ENCODE data around the gene CDHR1.

The CDHR1 gene

DNA sequence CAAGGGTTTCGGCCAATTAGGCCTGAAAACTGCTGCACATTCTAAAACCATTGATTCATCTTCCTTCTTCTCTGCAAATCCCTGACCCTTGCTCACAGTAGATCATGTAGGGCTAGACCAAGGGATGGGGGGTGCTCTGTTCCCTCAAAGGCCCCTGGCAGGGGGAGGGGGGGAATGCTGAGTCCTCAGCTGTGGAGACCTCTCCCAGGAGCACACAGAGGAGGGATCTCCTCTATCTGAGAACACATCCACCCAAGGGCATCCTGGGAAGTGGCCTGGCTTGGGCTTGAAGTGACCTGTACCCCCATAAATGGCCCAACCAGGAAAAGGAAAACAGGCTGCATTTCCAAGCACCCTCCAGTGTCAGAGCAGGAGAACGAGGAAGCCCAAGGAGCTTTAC is 1.0 kb upstream of the CDHR1 start:
- Histone ChIP-seq H3K27ac (ENCODE audit: low read length) (no peak overlapping the region), H3K4me2 (ENCODE audit: low read length) (no peak overlapping the region), H4K20me1 (ENCODE audit: insufficient read depth, low read length) (no peaks in the 10 kb centered on the region), H3K4me3 (ENCODE audit: low read length) (no peak overlapping the region), H3K9me3 (ENCODE audit: insufficient read depth, low read length) (no peaks in the 10 kb centered on the region), H3K9ac (ENCODE audit: low read length) (no peak overlapping the region), H2AFZ (ENCODE audit: low read depth, low read length) (no peak overlapping the region), H3K27me3 (ENCODE audit: low read depth, low read length) (no peaks in the 10 kb centered on the region), H3K36me3 (replicated peaks; ENCODE audit: low read depth, low read length) (no peaks in the 10 kb centered on the region), H3K4me1 (ENCODE audit: low read length) (peaks cover 4% of the 10 kb centered on the region; the same call in 1 of the 2 replicates), H3K79me2 (ENCODE audit: low read length) (no peaks in the 10 kb centered on the region)
- TF ChIP-seq, protein P1, sequence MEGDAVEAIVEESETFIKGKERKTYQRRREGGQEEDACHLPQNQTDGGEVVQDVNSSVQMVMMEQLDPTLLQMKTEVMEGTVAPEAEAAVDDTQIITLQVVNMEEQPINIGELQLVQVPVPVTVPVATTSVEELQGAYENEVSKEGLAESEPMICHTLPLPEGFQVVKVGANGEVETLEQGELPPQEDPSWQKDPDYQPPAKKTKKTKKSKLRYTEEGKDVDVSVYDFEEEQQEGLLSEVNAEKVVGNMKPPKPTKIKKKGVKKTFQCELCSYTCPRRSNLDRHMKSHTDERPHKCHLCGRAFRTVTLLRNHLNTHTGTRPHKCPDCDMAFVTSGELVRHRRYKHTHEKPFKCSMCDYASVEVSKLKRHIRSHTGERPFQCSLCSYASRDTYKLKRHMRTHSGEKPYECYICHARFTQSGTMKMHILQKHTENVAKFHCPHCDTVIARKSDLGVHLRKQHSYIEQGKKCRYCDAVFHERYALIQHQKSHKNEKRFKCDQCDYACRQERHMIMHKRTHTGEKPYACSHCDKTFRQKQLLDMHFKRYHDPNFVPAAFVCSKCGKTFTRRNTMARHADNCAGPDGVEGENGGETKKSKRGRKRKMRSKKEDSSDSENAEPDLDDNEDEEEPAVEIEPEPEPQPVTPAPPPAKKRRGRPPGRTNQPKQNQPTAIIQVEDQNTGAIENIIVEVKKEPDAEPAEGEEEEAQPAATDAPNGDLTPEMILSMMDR (IDR thresholded peaks at IDR 0.05; ENCODE audit: low read depth, low read length), result no peak
- no peak for TF ChIP-seq EZH2phosphoT487 (IDR thresholded peaks at IDR 0.05; ENCODE audit: low read depth)

DNA sequence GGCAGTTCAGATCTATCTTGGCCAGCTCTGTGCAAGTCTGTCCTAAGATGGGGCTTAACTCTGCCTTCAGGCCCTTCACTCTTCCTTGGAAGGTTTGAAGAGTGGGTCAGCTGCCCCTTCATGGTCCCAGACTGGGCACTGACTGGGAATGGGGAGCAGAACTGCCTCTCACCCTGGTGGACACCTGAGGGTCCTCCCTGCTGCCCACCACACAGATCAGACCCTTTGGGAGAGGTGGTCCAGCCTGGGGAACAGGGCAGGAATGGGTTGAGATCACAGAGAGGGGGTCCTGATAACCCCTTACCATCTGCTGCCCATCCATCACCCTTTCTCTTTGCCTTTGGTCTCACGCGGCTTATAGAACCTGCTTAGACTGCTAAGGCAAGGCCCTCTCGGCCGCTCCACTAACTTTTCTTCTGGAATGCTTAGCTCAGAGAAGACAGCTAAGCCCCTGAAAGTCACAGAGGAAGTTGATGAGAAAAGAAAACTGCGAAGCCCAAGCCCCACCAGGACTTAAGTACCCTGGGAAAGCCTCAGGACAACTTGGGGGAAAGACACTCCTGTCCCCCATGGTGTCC is 402 bp upstream of the CDHR1 start:
- Histone ChIP-seq H3K27me3 (ENCODE audit: low read depth, low read length) (no peaks in the 10 kb centered on the region), H4K20me1 (ENCODE audit: insufficient read depth, low read length) (no peaks in the 10 kb centered on the region), H2AFZ (ENCODE audit: low read depth, low read length) (no peak overlapping the region), H3K9ac (ENCODE audit: low read length) (no peak overlapping the region), H3K4me3 (ENCODE audit: low read length) (peak overlapping the region; percentile 57), H3K9me3 (ENCODE audit: insufficient read depth, low read length) (no peaks in the 10 kb centered on the region), H3K27ac (ENCODE audit: low read length) (no peak overlapping the region), H3K36me3 (replicated peaks; ENCODE audit: low read depth, low read length) (no peaks in the 10 kb centered on the region), H3K4me2 (ENCODE audit: low read length) (peak overlapping the region; percentile 56), H3K4me1 (ENCODE audit: low read length) (peaks cover 4% of the 10 kb centered on the region; the same call in 1 of the 2 replicates), H3K79me2 (ENCODE audit: low read length) (no peaks in the 10 kb centered on the region)
- TF ChIP-seq, protein P1 (IDR thresholded peaks at IDR 0.05; ENCODE audit: low read depth, low read length), result no peak
- TF ChIP-seq EZH2phosphoT487 (IDR thresholded peaks at IDR 0.05; ENCODE audit: low read depth), result no peak

DNA sequence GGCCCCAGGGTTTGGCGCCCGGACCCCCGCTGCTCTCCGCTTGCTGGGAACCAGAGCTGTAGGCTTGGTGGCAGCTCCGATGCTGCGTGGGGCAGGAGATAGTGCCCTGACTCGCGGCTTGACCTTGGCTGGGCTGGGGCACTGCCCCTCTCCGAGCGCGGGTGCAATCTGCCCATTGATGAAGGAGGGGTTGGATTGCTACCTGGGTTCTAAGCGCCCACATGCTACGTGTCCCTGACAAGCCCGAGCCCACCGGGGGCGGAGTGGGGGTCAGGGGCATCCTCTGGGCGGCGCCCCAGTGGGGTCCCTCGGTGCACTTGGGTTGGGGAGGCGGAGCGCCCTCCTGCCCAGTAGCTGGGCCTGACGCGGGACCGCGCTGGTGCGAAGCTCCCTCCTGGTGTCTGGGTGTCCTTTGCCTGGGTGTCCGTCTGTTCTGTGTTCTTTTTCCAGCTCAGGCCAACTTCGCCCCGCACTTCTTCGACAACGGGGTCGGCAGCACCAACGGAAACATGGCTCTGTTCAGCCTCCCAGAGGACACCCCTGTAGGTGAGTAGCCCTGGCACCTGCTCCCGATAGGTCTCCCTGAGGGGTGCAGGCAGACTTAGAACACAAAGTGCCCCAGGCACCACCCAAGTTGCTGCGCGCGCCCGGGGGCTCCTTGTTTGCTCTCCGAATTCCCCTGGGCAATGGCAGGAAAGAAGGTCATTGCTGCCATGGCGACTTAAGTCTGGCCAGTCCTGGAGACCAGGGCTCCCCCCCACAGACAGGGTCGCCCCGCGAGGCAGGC is 900 bp downstream of the CDHR1 start:
- H4K20me1 ChIP-seq (ENCODE audit: insufficient read depth, low read length), result no peaks in the 10 kb centered on the region
- H3K9ac ChIP-seq (ENCODE audit: low read length), result no peak overlapping the region
- TF ChIP-seq EZH2phosphoT487 (IDR thresholded peaks at IDR 0.05; ENCODE audit: low read depth), result no peak
- TF ChIP-seq, protein P1 (IDR thresholded peaks at IDR 0.05; ENCODE audit: low read depth, low read length), result no peak

DNA sequence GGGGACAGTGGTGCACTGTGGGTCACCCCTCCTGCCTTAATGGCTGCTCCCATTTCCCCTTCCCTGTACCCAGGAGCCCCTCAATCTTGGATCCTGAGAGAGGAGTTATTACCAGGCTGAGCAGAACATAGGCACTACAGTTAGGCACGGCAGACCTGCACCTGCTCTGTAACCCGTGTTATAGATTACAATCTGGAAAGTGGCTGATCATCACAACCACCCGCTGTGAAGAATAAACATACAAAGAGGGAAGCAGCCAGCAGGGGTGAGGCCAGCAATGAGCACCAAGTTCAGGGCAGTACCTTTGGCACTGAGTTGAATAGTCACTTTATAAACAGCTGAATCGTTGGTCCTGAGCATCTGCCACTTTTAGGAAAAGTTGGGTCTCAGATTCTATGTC is 1.7 kb downstream of the CDHR1 start:
- no peaks in the 10 kb centered on the region for H3K79me2 ChIP-seq (ENCODE audit: low read length)
- H3K9me3 ChIP-seq (ENCODE audit: insufficient read depth, low read length), result no peaks in the 10 kb centered on the region
- no peak overlapping the region for H3K27ac ChIP-seq (ENCODE audit: low read length)
- no peak overlapping the region for H2AFZ ChIP-seq (ENCODE audit: low read depth, low read length)
- no peak overlapping the region for H3K4me3 ChIP-seq (ENCODE audit: low read length)
- H3K4me2 ChIP-seq (ENCODE audit: low read length), result no peak overlapping the region
- TF ChIP-seq, protein P1 (IDR thresholded peaks at IDR 0.05; ENCODE audit: low read depth, low read length), result no peak
- no peak for TF ChIP-seq EZH2phosphoT487 (IDR thresholded peaks at IDR 0.05; ENCODE audit: low read depth)
- H4K20me1 ChIP-seq (ENCODE audit: insufficient read depth, low read length), result no peaks in the 10 kb centered on the region
- no peaks in the 10 kb centered on the region for H3K36me3 ChIP-seq (replicated peaks; ENCODE audit: low read depth, low read length)
- H3K27me3 ChIP-seq (ENCODE audit: low read depth, low read length), result no peaks in the 10 kb centered on the region
- peaks cover 11% of the 10 kb centered on the region for H3K4me1 ChIP-seq (ENCODE audit: low read length)
- H3K9ac ChIP-seq (ENCODE audit: low read length), result no peak overlapping the region

More for the DNA sequence above, 900 bp downstream of the CDHR1 start:
- H3K27me3 ChIP-seq (ENCODE audit: low read depth, low read length), result no peaks in the 10 kb centered on the region
- no peak overlapping the region for H3K27ac ChIP-seq (ENCODE audit: low read length)
- H3K4me1 ChIP-seq (ENCODE audit: low read length), result peaks cover 4% of the 10 kb centered on the region; the same call in 1 of the 2 replicates
- no peak overlapping the region for H2AFZ ChIP-seq (ENCODE audit: low read depth, low read length)
- H3K9me3 ChIP-seq (ENCODE audit: insufficient read depth, low read length), result no peaks in the 10 kb centered on the region
- peak overlapping the region; percentile 56; the same call in 1 of the 2 replicates for H3K4me2 ChIP-seq (ENCODE audit: low read length)
- no peaks in the 10 kb centered on the region for H3K79me2 ChIP-seq (ENCODE audit: low read length)
- H3K4me3 ChIP-seq (ENCODE audit: low read length), result no peak overlapping the region
- no peaks in the 10 kb centered on the region for H3K36me3 ChIP-seq (replicated peaks; ENCODE audit: low read depth, low read length)

Measured in OCI-LY3 (cell line).